ENCODE results near the gene NCBP1.

NCBP1 gene

GRCh38 chr9:97625620-97626019 is 8.0 kb upstream of the NCBP1 start:
- no peak for DNase-seq

DNA sequence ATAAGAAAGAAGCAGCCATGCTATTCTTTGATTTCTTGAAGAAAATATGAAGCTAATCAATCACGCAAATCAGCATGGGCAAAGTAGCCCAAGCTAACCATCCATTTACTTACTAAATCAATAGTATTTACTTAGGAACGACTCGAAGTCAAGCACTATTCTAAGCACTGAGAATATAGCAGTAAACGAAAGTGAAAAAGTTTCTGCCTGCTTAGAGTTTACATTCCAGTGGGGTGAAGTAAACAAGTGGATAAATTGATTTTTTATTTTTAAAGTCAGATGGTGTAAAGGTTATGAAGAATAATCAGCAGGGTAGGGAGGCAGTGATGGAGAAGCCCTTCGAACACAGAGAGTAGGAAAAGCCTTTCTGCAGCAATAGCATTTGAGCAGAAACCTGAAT is 6.0 kb upstream of the NCBP1 start:
- DNase-seq, result no peak

GRCh38 chr9:97628668-97629067 is 5.0 kb upstream of the NCBP1 start:
- DNase-seq, result no peak

DNA sequence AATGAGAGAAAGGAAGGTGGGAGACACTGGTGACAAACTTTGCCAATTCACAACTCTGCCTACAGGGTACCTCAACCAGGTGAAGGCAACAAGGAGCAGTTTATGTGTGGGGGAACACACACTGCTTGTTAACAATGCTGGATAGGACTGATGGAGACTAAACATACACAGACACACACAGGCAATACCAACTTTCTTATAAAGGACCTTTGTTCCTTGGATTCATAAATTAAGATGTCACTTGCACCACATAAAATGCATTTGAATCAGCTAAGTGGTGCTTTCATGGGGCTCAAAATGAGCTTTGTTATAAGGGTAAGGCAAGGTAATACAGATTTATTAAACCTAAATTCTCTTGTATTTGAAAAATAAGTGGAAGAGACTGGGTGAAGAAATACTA is 4.5 kb upstream of the NCBP1 start:
- DNase-seq, result no peak

- no peak for DNase-seq
Measured at GRCh38 chr9:97630591-97630990, 3.0 kb upstream of the NCBP1 start.

DNA sequence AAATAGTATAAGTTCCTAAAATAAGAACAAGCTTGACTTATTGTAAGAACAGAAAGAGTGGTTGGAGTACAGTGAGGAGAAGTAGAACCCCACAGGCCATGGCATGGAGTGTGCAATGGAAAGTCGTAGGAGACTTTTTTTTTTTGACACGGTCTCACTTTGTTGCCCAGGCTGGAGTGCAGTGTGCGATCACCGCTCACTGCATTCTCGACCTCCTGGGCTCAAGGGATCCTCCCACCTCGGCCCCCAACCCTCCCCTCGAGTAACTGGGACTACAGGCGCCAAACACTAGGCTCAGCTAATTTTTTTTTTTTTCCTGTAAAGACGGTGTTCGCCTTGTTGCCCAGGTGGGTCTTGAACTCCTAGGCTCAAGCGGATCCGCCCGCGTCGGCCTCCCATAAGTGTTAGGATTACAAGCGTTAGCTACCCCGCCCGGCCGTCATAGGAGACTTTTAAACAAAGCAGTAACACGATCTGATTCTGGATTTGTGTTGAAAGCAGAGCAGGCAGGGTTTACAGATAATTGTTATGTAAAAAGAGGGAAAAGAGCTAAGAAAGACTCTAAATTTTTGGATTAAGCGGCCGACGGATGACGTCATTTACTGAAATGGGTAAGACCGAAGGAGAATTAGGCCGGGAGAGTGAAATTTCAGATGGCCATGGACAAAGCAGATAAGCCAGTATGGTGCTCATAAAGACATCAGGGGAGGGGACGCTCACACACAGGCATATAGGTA is 1.2 kb upstream of the NCBP1 start:
- DNase-seq, result no peak

GRCh38 chr9:97633859-97634490 is 354 bp downstream of the NCBP1 start:
- no peak for DNase-seq

DNA sequence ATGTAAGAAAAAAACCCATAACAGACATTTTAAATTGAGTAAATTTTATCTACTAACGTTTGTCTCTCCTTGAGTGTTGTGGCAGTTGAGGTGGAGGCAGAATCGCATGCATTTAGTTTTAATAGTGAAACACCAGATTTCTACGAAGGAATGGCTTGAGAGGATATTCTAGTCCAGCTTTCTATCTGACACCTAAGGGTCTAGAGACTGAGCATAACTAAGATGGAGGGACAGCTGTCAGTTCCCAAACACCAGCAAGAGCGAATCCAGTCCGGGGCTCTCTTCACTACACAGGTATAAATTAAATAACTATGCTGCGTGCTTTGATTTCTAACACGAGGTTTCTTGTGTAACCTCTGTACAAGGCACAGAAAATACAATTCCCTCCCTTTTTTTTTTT is 1.4 kb downstream of the NCBP1 start:
- DNase-seq, result no peak

- DNase-seq, result no peak
Measured at GRCh38 chr9:97636903-97637302, 3.3 kb downstream of the NCBP1 start.

- DNase-seq, result no peak
Measured at GRCh38 chr9:97638666-97639065, 5.0 kb downstream of the NCBP1 start.

DNA sequence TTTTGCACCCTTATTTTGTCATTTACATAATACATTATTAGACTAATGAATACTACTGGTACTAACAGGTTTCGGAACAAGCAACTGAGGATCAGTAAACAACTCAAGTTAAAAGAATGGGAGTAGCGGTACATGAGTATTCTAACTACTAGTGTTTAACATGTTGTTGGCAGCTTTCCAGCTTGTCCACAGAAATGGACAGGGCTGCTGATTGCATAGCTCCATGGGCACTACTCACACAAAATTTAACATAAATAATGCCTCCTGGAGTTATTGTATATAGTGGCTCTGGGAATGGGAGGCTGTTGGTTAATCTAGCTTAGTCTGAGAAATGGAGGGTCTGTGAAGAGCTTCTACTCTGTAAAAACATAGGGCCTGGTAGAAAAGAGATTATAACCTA is 6.7 kb downstream of the NCBP1 start:
- DNase-seq, result no peak

- no peak for DNase-seq
Measured at GRCh38 chr9:97645720-97646119, 12.1 kb downstream of the NCBP1 start.

DNA sequence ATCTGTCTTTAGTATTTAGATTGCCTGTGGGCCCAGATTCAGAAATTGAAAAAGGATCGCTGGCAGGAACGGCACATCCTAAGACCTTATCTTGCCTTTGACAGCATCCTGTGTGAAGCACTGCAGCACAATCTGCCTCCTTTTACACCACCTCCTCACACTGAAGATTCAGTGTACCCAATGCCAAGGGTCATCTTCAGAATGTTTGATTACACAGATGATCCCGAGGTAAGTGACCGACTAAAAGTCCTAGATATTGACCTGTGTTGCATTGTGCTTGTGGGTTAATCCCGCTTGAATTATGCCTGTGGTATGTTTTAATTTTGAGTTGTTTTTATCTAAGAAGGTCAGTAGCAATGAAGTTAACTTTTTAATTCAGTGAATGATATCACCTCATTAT is 14.4 kb downstream of the NCBP1 start:
- DNase-seq, result no peak

DNA sequence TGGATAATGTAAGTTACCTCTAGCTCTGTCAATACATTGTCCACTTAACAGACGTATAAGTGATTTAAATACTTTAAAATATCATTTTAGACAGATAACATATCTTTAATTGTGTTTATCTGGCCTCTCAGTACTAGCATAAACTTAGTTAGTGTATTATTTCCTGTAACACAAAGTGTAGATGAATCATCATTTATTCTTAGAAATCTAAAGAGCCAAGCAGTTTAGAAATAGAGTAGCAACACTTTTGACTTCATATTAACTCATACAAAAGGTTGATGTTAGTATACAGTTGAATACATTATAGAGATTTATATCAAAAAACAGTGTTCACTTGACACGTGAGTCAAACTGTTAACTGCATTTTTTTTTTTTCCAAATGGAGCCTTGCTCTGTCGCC is 18.0 kb downstream of the NCBP1 start:
- no peak for DNase-seq

- DNase-seq, result no peak
Measured at GRCh38 chr9:97658707-97659106, 25.1 kb downstream of the NCBP1 start.

DNA sequence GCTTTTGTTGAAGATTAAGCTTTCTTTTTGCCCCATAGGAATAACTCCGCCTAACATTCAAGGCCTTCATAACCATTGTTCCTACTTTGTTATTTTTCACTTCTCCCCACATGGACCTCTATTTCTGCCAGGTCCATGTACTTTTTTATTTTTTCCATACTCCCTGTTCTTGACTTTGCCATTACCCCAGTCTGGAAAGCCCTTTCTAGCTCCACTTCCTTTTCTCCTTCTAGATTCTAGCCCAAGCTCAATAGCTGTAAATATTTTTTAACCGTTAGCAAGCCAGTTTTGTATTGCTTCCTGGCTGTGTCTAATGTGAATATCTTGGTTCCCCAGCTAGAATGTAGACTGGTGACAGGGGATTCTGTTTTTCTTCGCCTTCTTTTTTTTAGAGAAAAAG is 26.1 kb downstream of the NCBP1 start:
- no peak for DNase-seq

DNA sequence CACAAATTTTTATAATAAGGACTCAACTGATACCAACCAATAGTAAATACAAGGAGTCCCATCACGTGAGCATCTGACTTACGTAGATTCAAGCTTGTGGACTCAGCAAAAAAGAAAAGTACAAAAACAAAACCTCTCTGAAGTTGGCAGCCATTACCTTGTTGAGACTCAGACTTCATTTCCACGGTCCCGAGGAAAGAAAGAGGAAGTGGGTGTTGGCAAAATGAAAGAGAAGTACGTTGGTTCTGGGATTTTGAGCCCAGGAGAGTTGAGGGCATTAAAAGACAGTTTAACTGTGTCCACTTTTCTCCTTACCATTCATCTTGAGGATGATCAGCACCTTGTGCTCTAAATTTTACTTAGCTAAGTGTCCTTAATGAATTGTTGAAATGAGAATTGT is 26.7 kb downstream of the NCBP1 start:
- no peak for DNase-seq

DNA sequence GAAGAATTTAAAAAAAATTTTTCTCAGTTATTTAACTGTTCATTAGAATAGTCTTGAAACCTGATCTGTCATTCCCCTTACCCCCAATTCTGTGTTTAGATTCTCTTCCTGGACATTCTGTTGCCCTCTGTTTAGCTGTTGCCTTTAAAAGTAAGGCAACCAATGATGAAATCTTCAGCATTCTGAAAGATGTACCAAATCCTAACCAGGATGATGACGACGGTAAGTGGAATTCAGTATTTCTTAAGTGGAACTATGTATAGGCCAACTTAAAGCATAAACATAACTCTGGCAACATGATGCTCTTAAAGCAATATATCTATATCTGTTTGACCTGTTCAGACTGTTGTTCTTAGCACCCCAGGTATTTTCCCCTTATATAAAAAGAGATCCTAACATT is 27.2 kb downstream of the NCBP1 start:
- no peak for DNase-seq

DNA sequence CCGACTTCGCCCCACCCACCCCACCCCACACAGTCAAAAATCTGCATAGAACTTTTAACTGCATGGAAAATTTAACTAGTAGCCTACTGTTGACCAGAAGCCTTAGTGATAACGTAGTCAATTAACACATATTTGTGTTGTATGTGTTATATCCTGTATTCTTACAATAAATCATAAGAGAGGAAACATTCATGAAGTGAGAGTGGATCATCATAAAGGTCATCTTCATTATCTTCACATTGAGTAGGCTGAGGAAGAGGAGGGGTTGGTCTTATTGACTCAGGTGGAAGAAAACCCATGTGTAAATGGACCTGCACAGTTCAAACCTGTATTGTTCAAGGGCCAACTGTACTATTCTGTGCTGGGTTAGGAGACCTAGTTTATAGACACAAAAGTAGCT is 32.1 kb downstream of the NCBP1 start:
- DNase-seq, result no peak

DNA sequence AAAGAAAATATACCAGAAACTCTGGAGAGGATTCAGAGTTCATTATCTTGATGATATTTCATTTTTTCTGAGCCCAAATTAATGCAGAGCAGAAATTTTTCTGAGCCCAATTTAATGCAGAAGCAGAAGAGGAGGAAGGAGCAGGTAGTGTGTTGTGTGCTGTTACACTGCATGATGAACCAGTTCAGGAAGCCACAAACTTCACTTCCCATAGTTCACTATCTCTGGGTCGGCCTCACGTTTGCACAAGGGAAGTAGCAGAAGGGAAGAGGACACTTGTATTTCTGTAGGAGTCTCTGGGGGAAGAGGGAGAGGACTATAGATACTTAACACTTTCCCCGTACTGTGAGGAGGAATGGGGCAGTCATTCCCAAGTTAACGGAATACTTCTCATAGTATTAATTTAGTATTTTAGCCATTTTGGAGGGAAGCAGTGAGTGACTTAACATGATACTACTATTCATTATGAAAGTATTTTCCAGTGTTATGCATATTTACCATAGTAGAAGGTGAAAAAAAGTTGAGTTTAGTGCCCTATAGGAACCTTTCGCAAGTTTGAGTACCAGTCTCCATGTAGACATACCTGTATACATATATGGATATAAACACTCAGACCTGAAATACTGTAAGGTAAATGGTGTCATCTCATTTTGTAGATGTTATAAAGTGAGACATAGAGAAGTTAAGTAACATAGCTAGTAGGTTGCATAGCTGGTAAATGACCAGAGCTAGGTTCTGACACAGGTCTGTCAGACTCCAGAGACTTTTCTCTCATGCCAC is 33.5 kb downstream of the NCBP1 start:
- no peak for DNase-seq

GRCh38 chr9:97668485-97668884 is 34.9 kb downstream of the NCBP1 start:
- no peak for DNase-seq

DNA sequence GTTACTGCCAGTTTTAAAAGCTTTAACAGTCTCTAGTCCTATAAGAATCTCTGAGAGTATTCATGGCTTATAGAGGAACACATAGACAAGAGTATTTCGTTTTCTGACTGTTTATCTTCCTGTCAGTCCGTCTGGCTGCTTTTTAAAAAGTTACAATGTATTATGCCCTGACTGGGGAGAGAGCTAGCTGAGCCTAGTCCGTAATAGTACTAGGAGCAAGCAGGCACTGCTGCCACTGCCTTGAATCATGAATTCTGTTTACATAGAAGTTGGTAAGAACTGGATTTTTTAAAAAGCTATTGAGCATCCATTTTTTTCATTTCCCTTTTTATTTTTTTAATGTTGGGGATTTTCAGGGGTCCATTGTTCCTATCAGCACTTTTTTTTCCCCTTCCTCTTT is 37.0 kb downstream of the NCBP1 start:
- no peak for DNase-seq

- DNase-seq, result no peak
Measured at GRCh38 chr9:97672403-97672802, 38.8 kb downstream of the NCBP1 start.

GRCh38 chr9:97673922-97674321 is 40.3 kb downstream of the NCBP1 start:
- DNase-seq, result no peak

Data from activated CD4-positive, alpha-beta T cell treated with anti-CD3 and anti-CD28 coated beads for 1 hour (primary cell).